T-helper 1 cell treated with Interleukin-12 subunit alpha and Interleukin-12 subunit beta and Interleukin-4 antibody, amounts not matched to agents 30 μg/mL and 1 μg/mL, for 36 hours (primary cell): Measurements from ENCODE around the gene NRP1.
A peak's percentile ranks its signal among the peaks of the same experiment; 100 is the strongest.
"Not testable (repeated sequence)": the region's sequence is repeated elsewhere in the genome, so short reads cannot be mapped to it uniquely, and the experiment has no call there.

Experiments used
- H3K27ac Mint-ChIP-seq: one replicate; pipeline ENCODE4 v1.8.0; 2021; ENCODE audit warnings: mild to moderate bottlenecking, mixed read lengths
- H3K27me3 Mint-ChIP-seq: one replicate; pipeline ENCODE4 v1.8.0; 2021; ENCODE audit warnings: low read depth, mixed read lengths
- H3K36me3 Mint-ChIP-seq: one replicate; pipeline ENCODE4 v1.8.0; 2021; ENCODE audit warnings: low read depth, mixed read lengths
- H3K4me1 Mint-ChIP-seq: one replicate; pipeline ENCODE4 v1.8.0; 2021; ENCODE audit warnings: low read depth, mixed read lengths
- H3K4me3 Mint-ChIP-seq: one replicate; pipeline ENCODE4 v1.8.0; 2021; ENCODE audit warnings: mild to moderate bottlenecking, moderate library complexity, mixed read lengths
- H3K9me3 Mint-ChIP-seq: one replicate; pipeline ENCODE4 v1.8.0; 2021; ENCODE audit warnings: mixed read lengths

The NRP1 gene

DNA sequence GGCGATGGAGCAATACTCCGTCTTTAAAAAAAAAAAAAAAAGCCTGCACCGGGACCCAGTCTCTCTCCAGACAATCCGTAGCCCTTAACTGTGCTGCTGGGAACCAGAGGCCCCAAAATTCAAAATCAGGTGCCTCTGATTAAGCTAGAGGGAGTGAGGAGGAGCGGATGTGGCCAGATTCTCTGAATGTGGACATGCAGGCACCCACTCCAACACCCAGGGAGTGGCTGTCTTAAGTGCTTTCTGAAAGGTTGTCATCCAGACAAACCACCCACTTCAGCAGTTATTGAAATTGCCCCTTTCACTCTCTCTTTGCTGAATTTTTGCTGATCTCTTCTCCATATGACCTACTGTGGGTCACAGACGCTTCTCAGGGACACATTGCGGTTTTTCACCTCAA, 14.2 kb downstream of the NRP1 start:
- H3K4me1 Mint-ChIP-seq = no peaks in the 10 kb centered on the region
- H3K4me3 Mint-ChIP-seq = no peak overlapping the region
- no peak overlapping the region for H3K27ac Mint-ChIP-seq
- H3K9me3 Mint-ChIP-seq = peaks cover 3% of the 10 kb centered on the region
- peaks cover 15% of the 10 kb centered on the region for H3K27me3 Mint-ChIP-seq
- H3K36me3 Mint-ChIP-seq = no peaks in the 10 kb centered on the region

DNA sequence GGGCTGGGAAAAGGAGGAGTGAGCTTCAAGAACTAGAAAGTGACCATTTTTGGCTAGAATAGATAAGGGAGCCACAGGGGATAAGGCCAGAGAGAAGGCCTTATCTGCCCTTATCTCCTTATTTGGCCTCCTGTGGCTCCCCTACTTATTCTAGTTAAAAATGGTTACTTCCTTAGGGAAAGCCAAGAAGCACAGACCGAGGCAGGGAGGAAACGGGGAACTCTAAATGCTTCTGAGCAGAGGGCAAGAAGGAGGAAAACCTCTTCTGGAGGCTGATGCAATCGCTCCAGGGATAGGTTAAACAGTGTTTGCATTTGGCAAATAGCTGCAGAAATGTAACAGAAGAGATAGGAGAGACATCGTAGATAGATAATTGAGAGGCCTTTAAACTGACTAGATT, 18.6 kb downstream of the NRP1 start:
- H3K4me3 Mint-ChIP-seq = no peak overlapping the region
- H3K4me1 Mint-ChIP-seq = no peaks in the 10 kb centered on the region
- H3K27me3 Mint-ChIP-seq = peaks cover 13% of the 10 kb centered on the region
- no peak overlapping the region for H3K27ac Mint-ChIP-seq
- peaks cover 3% of the 10 kb centered on the region for H3K9me3 Mint-ChIP-seq
- H3K36me3 Mint-ChIP-seq = no peaks in the 10 kb centered on the region

DNA sequence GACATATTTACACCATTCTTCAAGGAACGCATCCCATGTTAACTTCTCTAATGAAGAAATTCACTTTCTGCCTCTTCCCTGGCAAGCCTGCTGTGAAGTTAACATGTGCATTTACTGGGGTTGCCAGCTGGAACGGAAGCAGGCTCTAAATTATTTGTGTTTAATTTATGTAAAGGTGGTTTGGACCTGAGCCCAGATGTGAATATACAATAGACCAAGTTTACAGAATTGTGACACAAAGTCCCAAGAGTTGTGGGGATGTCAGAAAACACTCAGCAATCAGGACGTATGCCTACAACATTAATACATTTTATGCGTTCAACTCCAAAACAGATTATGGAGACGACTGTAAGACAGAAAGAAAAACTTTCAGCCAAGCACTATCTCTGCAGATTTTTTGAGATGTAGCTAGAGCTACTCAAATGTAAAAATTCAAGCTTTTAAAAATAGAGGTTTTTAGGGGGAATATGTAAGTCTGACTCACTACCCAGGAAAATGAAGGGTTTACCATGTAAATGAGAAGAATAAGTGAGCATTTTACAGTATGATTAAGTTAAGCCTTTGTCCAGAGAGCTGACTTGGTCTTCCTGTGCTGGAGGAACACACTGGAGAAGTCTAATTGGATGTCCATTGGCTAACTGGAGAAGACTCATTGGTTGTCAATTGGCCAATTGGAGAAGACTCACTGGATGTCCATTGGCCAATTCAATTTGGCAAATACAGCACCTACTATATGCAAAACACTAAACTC, 19.5 kb downstream of the NRP1 start:
- Mint-ChIP-seq H3K9me3 (peaks cover 3% of the 10 kb centered on the region), H3K4me1 (no peaks in the 10 kb centered on the region), H3K36me3 (no peaks in the 10 kb centered on the region), H3K27me3 (peaks cover 13% of the 10 kb centered on the region), H3K4me3 (no peak overlapping the region), H3K27ac (no peak overlapping the region)

DNA sequence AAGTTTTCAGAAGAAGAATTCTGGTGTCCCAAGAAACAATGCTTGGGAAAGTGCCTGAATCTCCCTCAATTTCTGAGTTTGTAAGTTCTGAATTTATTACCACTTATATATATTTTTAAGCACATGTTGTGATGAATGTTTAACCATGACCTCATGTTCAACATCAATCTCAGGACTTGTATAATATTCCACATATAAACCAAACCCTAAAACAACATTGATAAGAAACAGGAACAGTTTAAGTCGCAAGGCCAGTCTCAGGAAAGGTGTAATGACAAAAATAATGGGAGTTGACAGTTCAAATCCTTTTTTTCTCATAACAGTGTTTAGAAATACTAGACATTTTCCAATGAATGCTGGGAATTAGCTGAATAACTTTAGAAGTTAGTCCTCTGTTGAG, 22.8 kb downstream of the NRP1 start:
- no peak overlapping the region for H3K4me3 Mint-ChIP-seq
- H3K9me3 Mint-ChIP-seq = no peaks in the 10 kb centered on the region
- no peaks in the 10 kb centered on the region for H3K36me3 Mint-ChIP-seq
- peaks cover 3% of the 10 kb centered on the region for H3K4me1 Mint-ChIP-seq
- peaks cover 11% of the 10 kb centered on the region for H3K27me3 Mint-ChIP-seq
- no peak overlapping the region for H3K27ac Mint-ChIP-seq

DNA sequence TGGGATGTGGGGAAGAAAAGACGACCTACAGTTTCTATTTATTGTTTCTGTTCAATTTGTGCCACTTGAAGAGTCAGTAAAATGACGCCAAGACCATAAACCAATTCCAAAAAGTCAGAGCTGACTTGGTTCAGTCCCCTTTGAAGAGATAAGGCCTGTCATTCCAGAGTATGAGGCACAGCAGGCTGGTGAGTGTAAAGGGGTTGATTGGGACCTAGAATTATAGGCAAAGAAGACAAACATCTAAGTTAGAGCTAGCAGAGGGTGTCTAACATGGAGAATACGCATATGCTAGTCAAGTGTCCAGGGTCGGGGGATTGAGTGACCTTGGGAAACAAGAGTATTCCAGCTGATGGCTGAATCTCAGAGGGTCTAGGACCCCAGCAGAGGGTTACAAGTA, 23.6 kb downstream of the NRP1 start:
- H3K4me1 Mint-ChIP-seq = peaks cover 3% of the 10 kb centered on the region
- no peaks in the 10 kb centered on the region for H3K9me3 Mint-ChIP-seq
- H3K27me3 Mint-ChIP-seq = peaks cover 3% of the 10 kb centered on the region

DNA sequence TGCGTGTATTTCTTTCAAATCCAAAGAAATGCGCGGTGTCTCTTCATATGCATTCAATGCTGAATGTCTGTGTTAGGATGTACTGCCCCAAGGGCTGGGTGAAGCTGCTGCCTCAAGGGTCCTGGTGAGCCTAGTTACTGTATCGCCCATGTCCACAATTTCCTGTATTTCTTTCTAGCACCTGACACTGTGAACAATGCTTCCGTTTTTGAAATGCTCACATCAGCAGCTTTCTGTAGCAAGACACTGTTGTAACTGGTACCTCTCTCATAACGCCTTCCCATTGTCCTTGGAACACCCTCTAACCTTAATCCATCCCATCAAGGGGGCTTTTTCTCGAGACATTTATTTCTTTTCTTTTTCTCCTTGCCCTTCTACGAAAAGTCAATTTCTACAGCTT, 25.1 kb downstream of the NRP1 start:
- H3K4me1 Mint-ChIP-seq = peaks cover 3% of the 10 kb centered on the region
- no peaks in the 10 kb centered on the region for H3K36me3 Mint-ChIP-seq
- no peak overlapping the region for H3K27ac Mint-ChIP-seq
- no peak overlapping the region for H3K4me3 Mint-ChIP-seq
- H3K9me3 Mint-ChIP-seq = no peaks in the 10 kb centered on the region
- peaks cover 3% of the 10 kb centered on the region for H3K27me3 Mint-ChIP-seq

More for the DNA sequence above, 23.6 kb downstream of the NRP1 start:
- H3K36me3 Mint-ChIP-seq = no peaks in the 10 kb centered on the region
- H3K27ac Mint-ChIP-seq = no peak overlapping the region
- H3K4me3 Mint-ChIP-seq = no peak overlapping the region

DNA sequence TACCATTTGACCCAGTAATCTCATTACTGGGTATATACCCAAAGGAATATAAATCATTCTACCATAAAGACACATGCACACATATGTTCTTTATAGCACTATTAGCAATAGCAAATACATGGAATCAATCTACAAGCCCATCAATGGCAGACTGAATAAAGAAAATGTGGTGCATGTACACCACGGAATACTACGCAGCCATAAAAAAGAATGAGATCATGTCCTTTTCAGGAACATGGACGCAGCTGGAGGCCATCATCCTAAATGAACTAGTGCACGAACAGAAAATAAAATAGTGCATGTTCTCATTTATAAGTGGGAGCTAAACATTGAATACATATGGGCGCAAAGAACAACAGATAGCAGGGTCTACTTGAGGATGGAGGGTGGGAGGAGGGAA, 26.6 kb downstream of the NRP1 start:
- Mint-ChIP-seq H3K27me3 (peaks cover under 1% of the 10 kb centered on the region), H3K36me3 (no peaks in the 10 kb centered on the region), H3K9me3 (no peaks in the 10 kb centered on the region), H3K27ac (no peak overlapping the region), H3K4me1 (peaks cover 3% of the 10 kb centered on the region), H3K4me3 (no peak overlapping the region)

DNA sequence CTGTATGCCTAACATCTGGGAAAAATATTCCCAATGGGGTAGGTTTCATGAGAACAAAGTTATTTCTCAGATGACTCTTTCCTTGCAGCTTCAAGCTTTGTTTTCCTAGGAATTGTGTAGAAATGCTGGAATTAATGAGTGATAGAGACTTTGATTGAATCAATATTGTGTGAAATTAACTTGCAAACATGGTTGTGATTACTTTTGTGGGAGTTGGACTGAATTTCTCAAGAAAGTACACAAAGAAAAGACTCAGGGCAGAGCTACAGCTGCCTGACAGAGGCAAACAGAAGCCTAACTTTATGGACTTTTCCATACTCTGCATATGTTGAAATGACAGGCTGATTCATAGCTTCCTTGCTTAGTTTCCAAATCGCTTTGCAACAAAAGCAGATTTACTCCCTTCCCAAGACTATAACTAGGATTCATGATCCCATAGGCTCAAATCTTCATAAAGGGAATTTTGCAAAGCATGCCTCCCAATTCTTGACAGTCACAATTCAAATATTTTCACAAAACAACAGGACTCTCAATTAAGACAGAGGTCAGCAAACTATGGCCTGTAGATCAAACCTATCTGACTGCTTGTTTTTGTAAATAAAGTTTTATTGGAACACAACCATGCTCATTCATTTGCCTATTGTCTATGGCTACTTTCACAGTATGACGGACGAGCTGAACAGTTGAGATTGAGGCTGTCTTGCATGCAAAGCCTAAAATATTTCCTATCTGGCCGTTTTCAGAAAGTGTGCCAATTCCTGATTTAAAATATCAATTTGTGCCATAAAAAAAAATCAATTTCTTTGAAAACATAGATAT, 27.6 kb downstream of the NRP1 start:
- no peaks in the 10 kb centered on the region for H3K27me3 Mint-ChIP-seq
- no peaks in the 10 kb centered on the region for H3K9me3 Mint-ChIP-seq
- no peaks in the 10 kb centered on the region for H3K36me3 Mint-ChIP-seq
- H3K27ac Mint-ChIP-seq = no peak overlapping the region
- no peak overlapping the region for H3K4me3 Mint-ChIP-seq
- peaks cover 3% of the 10 kb centered on the region for H3K4me1 Mint-ChIP-seq

DNA sequence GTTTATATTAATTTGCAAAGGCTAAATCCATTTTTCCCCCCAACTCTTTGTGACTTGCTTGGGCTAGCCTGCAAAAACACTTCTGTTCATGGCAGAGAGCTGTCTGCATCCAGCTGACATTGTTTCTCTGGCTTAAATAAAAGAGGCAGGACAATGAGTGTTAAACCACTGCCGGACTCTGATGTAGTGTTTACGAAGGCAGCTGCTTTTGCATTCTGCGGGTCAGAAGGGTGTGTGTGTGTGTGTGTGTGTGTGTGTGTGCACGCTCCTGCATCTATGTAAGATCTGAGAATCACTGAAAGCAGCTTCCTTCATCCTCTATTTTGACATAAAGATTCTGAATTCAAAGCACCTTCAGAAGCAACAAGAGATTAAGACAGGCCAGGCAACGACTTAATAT, 28.3 kb downstream of the NRP1 start:
- H3K36me3 Mint-ChIP-seq = no peaks in the 10 kb centered on the region
- no peaks in the 10 kb centered on the region for H3K27me3 Mint-ChIP-seq
- no peak overlapping the region for H3K27ac Mint-ChIP-seq
- H3K4me1 Mint-ChIP-seq = peaks cover 3% of the 10 kb centered on the region
- H3K4me3 Mint-ChIP-seq = no peak overlapping the region
- no peaks in the 10 kb centered on the region for H3K9me3 Mint-ChIP-seq

DNA sequence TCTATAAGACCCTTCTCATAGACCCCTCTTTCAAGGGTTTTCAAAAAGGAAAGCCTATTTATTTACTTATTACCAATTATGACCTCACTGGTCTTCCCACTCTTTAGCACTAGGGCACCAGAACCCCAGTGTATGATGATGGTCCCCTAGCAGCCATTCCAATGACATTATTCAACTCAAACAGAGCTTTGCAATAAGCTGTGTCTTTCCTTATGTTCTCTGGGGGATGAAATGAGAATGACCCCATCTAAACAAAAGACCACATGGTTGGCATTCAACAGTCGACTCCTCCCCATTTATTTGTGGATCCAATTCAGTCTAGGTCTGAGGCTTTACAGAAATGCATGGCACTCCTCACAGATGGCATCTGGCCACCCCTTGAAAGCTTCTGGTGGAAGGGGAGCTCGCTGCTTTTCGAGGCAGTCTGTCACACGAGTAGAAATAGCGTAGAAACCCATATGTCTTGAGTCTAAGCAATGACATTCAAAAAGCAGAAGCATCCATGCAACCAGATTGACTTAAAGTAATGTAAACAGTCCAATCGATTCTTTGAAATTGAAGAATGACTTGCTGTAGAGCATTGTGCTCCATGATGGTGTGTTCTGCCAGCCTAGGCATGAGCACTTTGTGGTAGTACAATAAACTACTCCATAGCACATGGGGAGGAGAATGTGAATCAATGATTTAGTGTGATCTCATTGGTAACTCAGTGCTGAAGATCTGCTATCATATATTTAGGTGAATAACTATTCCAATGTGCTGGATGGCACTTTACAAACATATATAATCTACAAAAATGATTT, 29.8 kb downstream of the NRP1 start:
- no peaks in the 10 kb centered on the region for H3K9me3 Mint-ChIP-seq
- no peaks in the 10 kb centered on the region for H3K27me3 Mint-ChIP-seq
- H3K27ac Mint-ChIP-seq = peak overlapping the region; percentile 14
- H3K36me3 Mint-ChIP-seq = no peaks in the 10 kb centered on the region
- no peak overlapping the region for H3K4me3 Mint-ChIP-seq
- peaks cover 3% of the 10 kb centered on the region for H3K4me1 Mint-ChIP-seq

DNA sequence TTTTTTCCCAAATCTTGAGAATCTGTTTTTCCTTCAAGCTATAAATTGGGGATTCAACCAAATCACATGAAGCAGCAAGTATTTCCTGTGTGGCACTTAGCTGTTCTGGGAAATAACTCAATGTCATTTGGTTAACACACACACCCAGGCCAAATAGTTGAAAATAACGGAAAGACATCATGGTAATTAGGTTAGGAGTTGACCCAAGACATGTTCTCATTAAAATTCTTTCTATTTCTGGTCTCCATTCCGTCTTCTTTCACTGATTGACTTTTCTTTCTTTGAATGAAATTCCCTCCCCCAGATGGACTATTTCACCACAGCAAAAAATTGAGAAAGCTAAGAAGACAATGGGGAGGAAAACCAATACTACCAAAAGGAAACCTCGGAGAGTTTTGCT, 30.5 kb downstream of the NRP1 start:
- no peaks in the 10 kb centered on the region for H3K27me3 Mint-ChIP-seq
- no peaks in the 10 kb centered on the region for H3K36me3 Mint-ChIP-seq
- no peaks in the 10 kb centered on the region for H3K9me3 Mint-ChIP-seq
- H3K4me3 Mint-ChIP-seq = no peak overlapping the region
- no peak overlapping the region for H3K27ac Mint-ChIP-seq
- H3K4me1 Mint-ChIP-seq = no peaks in the 10 kb centered on the region

DNA sequence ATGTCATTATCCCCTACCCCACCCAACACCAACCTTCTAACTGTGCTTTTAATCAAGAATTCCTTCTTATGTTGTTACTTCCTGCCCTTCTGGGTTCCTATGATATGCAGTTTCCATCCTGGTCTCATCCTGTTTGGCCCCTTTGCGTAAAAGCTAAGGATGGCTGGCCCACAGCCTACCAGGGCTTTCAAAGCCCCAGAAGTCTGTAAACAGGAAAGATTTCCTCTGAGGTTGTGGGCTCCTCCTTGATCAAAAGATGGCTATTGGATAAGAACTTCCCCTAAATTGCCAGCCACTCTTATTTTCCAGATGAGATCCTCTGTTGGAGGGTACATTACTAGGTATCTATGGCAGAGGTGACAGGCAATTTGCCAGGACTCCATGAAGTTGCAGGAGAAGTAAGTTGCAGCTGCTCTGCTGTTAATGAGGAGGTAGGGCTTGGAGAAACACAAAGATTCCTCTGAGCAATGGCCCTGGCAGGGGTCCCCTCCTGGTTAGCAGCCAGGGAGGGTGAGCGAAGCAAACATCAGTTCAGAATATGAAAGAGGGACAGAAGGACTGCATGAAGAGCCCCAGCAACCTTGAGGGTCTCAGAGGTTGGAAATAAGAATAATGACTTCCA, 32.1 kb downstream of the NRP1 start:
- no peaks in the 10 kb centered on the region for H3K9me3 Mint-ChIP-seq
- H3K4me3 Mint-ChIP-seq = no peak overlapping the region
- H3K36me3 Mint-ChIP-seq = no peaks in the 10 kb centered on the region
- H3K27ac Mint-ChIP-seq = no peak overlapping the region
- H3K4me1 Mint-ChIP-seq = no peaks in the 10 kb centered on the region
- no peaks in the 10 kb centered on the region for H3K27me3 Mint-ChIP-seq

DNA sequence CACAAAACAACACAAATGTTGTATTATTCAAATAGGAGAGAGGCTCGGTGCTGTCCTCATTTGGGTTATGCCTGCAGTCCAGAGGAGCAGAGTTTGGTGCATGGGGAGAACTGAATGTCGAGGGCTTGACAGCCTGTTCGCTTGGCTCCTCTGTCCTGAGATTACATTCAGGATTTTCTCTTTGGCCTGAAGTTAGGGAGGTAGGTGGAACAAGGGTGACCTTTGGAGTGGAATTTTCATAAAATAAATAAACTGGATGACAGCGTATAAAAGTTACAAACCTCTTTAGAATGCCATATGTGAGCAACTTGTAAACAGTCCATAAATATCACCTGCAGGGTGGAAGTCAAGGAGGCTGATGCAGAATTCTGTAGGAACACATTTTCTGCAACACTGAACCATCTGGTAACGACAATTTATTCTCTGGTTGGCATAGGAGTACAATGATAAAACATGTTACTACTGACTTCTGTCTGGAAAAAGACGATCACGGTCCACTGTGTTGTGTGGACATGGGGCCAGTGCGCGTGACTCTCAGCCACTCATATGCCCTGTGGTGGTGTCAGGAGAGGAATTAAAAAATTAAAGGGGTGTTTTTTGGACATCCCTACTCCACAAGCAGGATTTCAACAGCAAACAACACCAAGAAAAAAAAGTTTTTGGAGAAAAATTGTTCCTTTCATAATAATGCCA, 33.2 kb downstream of the NRP1 start:
- no peak overlapping the region for H3K27ac Mint-ChIP-seq
- no peaks in the 10 kb centered on the region for H3K36me3 Mint-ChIP-seq
- no peak overlapping the region for H3K4me3 Mint-ChIP-seq
- no peaks in the 10 kb centered on the region for H3K27me3 Mint-ChIP-seq
- no peaks in the 10 kb centered on the region for H3K9me3 Mint-ChIP-seq
- H3K4me1 Mint-ChIP-seq = no peaks in the 10 kb centered on the region

DNA sequence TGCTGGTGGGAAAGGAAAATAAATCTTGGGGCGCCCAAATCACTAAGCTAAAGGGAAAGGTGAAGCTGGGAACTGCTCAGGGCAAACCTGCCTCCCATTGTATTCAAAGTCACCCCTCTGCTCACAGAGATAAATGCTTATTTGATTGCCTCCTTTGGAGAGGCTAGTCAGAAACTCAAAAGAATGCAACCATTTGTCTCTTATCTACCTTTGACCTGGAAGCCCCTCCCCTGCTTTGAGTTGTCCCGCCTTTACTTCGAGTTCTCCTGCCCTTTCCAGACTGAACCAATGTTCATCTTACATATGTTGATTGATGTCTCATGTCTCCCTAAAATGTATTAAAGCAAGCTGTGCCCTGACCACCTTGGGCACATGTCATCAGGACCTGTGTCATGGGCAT, 33.9 kb downstream of the NRP1 start:
- not testable (repeated sequence) for H3K27me3 Mint-ChIP-seq, H3K9me3 Mint-ChIP-seq, H3K4me1 Mint-ChIP-seq, H3K27ac Mint-ChIP-seq, H3K36me3 Mint-ChIP-seq, H3K4me3 Mint-ChIP-seq
